Measurements from ENCODE around the gene DMD.

DMD gene

GRCh38 chrX:32893751-32894150, 317.6 kb downstream of the DMD start:
- no peak for TF ChIP-seq POLR2A (IDR thresholded peaks at IDR 0.05; ENCODE audit: low read depth, low read length)
- FAIRE-seq: no peak
- DNase-seq (ENCODE audit: insufficient read length, low spot score): no peak

GRCh38 chrX:32877592-32877991, 333.8 kb downstream of the DMD start:
- DNase-seq (ENCODE audit: insufficient read length, low spot score) (no peak), FAIRE-seq (no peak)
- TF ChIP-seq POLR2A (IDR thresholded peaks at IDR 0.05; ENCODE audit: low read depth, low read length): no peak

- FAIRE-seq: no peak
- no peak for DNase-seq (ENCODE audit: insufficient read length, low spot score)
- TF ChIP-seq POLR2A (IDR thresholded peaks at IDR 0.05; ENCODE audit: low read depth, low read length): no peak
Measured at GRCh38 chrX:32874839-32875238, 336.5 kb downstream of the DMD start.

DNA sequence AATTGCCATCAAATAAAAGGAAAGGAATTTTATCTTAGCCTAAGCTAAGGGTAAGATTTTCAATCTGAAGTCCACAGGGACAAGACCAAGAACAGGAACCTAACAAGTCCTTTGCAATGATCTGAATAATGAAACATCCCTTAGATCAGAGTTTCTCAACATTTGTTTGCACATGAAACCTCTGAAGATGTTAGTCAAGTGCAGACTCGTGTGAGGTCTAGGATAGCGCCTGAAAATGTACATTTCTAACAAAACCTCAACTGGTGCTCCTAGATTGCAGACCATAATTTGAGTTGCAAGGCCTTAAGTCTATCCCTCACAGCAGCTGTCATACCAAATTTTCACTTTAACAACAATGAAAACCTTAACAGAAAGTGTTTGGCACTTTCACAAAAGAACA, 337.6 kb downstream of the DMD start:
- DNase-seq (ENCODE audit: insufficient read length, low spot score) (no peak), FAIRE-seq (no peak)
- no peak for TF ChIP-seq POLR2A (IDR thresholded peaks at IDR 0.05; ENCODE audit: low read depth, low read length)

DNA sequence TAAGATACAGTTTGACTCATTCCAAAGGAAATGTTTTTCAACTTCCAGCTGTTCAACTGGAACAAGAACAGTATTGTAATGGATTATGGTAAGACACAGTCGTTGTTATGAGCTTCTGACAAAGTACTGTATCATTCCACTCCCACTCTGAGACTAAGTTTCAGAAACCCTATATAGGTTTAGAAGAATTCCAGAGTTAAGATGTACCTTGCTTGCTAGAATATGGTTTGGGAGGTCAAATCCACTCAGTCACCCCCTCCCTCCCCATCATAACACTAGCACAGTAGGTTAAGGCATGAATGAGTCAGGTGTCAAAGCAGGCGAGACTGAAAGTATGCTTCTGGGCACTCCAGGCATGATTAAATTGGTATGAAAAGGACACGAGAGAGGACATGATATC, 339.7 kb downstream of the DMD start:
- DNase-seq (ENCODE audit: insufficient read length, low spot score) (no peak), FAIRE-seq (no peak)
- no peak for TF ChIP-seq POLR2A (IDR thresholded peaks at IDR 0.05; ENCODE audit: low read depth, low read length)

- FAIRE-seq: no peak
Measured at GRCh38 chrX:32868524-32868895, 342.8 kb downstream of the DMD start.

DNA sequence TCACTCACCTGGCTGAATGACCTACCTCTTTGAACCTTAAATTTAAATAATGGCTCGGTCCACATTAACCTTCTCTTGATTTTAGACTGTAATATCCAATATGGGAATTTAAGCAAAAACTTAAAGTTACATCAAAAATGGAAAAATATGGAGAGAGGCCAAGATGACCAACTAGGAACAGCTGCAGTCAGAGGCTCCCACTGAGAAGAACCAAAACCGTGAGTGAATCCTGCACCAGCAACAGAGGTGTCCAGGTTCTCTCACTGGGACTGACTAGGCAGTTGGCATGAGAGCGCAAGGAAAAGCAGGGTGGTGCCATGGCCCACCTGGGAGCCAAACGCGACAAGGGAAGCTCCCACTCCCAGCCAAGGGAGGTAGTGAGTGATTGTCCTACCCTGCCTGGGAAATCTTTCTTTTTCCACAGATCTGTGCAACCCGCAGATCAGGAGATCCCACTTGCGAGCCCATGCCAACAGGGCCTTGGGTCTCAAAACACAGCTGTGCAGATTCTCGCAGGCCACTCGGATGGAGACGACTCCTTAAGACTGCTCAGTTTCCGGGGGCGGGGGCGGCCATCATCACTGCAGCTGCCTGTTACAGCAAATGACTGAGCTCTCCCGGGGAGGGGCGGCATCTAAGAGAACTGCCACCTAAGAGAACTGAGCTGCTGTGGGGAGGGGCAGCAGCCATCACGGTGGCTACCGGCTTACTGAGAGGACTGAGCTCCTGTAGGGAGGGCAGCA, 343.4 kb downstream of the DMD start:
- no peak for FAIRE-seq
- no peak for DNase-seq (ENCODE audit: insufficient read length, low spot score)
- TF ChIP-seq POLR2A (IDR thresholded peaks at IDR 0.05; ENCODE audit: low read depth, low read length): no peak

More at GRCh38 chrX:32868524-32868895, 342.8 kb downstream of the DMD start:
- no peak for TF ChIP-seq POLR2A (IDR thresholded peaks at IDR 0.05; ENCODE audit: low read depth, low read length)
- DNase-seq (ENCODE audit: insufficient read length, low spot score): no peak

- DNase-seq (ENCODE audit: insufficient read length, low spot score) (no peak), FAIRE-seq (no peak)
- TF ChIP-seq POLR2A (IDR thresholded peaks at IDR 0.05; ENCODE audit: low read depth, low read length): no peak
Measured at GRCh38 chrX:32852203-32852602, 359.1 kb downstream of the DMD start.

GRCh38 chrX:32851556-32851955, 359.8 kb downstream of the DMD start:
- TF ChIP-seq POLR2A (IDR thresholded peaks at IDR 0.05; ENCODE audit: low read depth, low read length): no peak
- DNase-seq (ENCODE audit: insufficient read length, low spot score) (no peak), FAIRE-seq (no peak)

GRCh38 chrX:32847921-32848320, 363.4 kb downstream of the DMD start:
- no peak for DNase-seq (ENCODE audit: insufficient read length, low spot score)
- TF ChIP-seq POLR2A (IDR thresholded peaks at IDR 0.05; ENCODE audit: low read depth, low read length): no peak
- FAIRE-seq: no peak

GRCh38 chrX:32842053-32842452, 369.3 kb downstream of the DMD start:
- no peak for TF ChIP-seq POLR2A (IDR thresholded peaks at IDR 0.05; ENCODE audit: low read depth, low read length)
- FAIRE-seq (no peak), DNase-seq (ENCODE audit: insufficient read length, low spot score) (no peak)

DNA sequence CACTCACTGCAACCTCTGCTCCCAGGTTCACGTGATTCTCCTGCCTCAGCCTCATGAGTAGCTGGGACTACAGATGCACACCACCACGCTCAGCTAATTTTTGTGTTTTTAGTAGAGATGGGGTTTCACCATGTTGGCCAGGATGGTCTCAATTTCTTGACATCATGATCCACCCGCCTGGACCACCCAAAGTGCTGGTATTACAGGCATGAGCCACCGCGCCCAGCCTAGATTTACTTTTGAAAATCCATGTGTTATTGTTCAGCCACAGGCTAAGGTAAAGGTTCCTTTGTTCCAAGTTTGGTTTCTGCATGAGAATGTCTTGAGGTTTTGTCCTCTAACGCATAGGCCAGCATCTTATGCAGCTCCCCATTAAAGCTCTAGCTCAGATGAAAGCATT, 371.6 kb downstream of the DMD start:
- FAIRE-seq: no peak
- DNase-seq (ENCODE audit: insufficient read length, low spot score): no peak
- TF ChIP-seq POLR2A (IDR thresholded peaks at IDR 0.05; ENCODE audit: low read depth, low read length): no peak

GRCh38 chrX:32825009-32825408, 386.3 kb downstream of the DMD start:
- FAIRE-seq (no peak), DNase-seq (ENCODE audit: insufficient read length, low spot score) (no peak)
- TF ChIP-seq POLR2A (IDR thresholded peaks at IDR 0.05; ENCODE audit: low read depth, low read length): no peak

GRCh38 chrX:32804034-32804433, 407.3 kb downstream of the DMD start:
- no peak for DNase-seq (ENCODE audit: insufficient read length, low spot score)
- FAIRE-seq: no peak
- no peak for TF ChIP-seq POLR2A (IDR thresholded peaks at IDR 0.05; ENCODE audit: low read depth, low read length)

DNA sequence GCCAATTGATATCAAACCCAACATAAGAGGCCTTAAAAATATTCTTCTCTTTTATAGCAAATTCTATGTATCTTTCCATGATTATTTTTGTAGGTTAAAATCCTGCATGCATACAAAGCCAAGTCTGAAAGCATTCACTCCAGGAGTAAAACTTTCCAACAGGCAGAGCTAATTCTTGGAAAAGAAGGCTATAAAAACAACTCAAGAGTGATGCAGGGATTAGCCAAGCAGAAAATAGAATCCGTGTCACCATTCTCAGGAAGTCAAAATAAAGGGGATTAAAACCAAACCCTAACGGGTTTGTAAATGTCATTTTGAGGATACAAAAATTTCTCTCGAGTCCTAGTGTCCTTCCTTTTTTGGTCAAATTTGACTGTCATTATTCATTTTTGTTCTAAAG, 412.4 kb downstream of the DMD start:
- TF ChIP-seq POLR2A (IDR thresholded peaks at IDR 0.05; ENCODE audit: low read depth, low read length): no peak
- DNase-seq (ENCODE audit: insufficient read length, low spot score) (no peak), FAIRE-seq (no peak)

DNA sequence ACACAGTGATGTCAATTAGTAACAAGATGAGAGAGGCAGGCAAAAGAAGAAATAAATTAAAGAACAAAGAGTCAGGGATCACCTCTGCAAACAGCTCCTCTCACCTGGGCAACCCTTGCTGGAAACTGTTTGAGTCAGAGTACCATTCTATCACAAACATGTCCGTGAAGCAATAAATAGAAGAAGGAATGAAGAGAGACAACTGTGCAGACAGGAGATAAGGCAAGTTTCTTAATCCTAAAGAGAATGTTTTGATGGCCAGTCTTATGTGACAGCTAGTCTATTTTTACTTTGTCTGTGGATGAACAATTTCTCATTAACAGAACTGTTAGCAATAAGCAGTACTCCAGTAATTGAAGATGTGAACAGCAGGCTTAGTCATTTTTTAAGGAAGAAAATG, 422.4 kb downstream of the DMD start:
- no peak for FAIRE-seq
- no peak for TF ChIP-seq POLR2A (IDR thresholded peaks at IDR 0.05; ENCODE audit: low read depth, low read length)
- DNase-seq (ENCODE audit: insufficient read length, low spot score): no peak

All from H54 (cell line).